Lung (tissue), 12 donors: ENCODE results near the gene FOXA3. TPM values are rescaled to one million over a fixed set of nuclear protein-coding genes. Genes with fewer than 3 reads are reported as not detected.

Source experiments
- ATAC-seq: fragments of 200-7000 bp; cut with Tn5 transposase; one replicate; pipeline ENCODE4 v1.9.1; 2020; ENCODE audit warnings: moderate number of reproducible peaks; ENCODE audit not compliant: insufficient read depth, low FRiP score
- DNase-seq, 3 donors: peaks; one replicate each; pipeline ENCODE4 v3.0.0-alpha.2; 2013 to 2017
- H3K27ac ChIP-seq, 2 donors: one replicate each; pipeline ENCODE4 v1.5.1; 2013; ENCODE audit warnings: mild to moderate bottlenecking in 2 of 2, moderate library complexity in 2 of 2, control low read depth in 1 of 2, inconsistent platforms in 1 of 2, low read depth in 1 of 2, low read length in 1 of 2
- H3K27me3 ChIP-seq, 3 donors: one replicate each; pipeline ENCODE4 v1.5.1; 2013; ENCODE audit warnings: low read length in 2 of 3; ENCODE audit not compliant: control insufficient read depth in 3 of 3, insufficient read depth in 3 of 3
- H3K36me3 ChIP-seq, 4 donors: one replicate each; pipeline ENCODE4 v1.5.1; 2013; ENCODE audit warnings: low read length in 4 of 4, mild to moderate bottlenecking in 1 of 4, moderate library complexity in 1 of 4; ENCODE audit not compliant: control insufficient read depth in 4 of 4, insufficient read depth in 4 of 4
- H3K4me1 ChIP-seq, 5 donors: one replicate each; pipeline ENCODE4 v1.5.1; 2013; ENCODE audit warnings: low read length in 5 of 5, mild to moderate bottlenecking in 2 of 5, moderate library complexity in 1 of 5; ENCODE audit not compliant: control insufficient read depth in 5 of 5, insufficient read depth in 5 of 5
- H3K4me3 ChIP-seq: one replicate; pipeline ENCODE4 v1.5.1; 2013; ENCODE audit warnings: mild to moderate bottlenecking, control low read depth, moderate library complexity
- H3K9ac ChIP-seq, 2 donors: one replicate each; pipeline ENCODE4 v1.5.1; 2013; ENCODE audit warnings: low read length in 2 of 2, control low read depth in 1 of 2; ENCODE audit not compliant: insufficient read depth in 1 of 2
- H3K9me3 ChIP-seq, 4 donors: one replicate each; pipeline ENCODE4 v1.5.1; 2013; ENCODE audit warnings: low read length in 3 of 4, mild to moderate bottlenecking in 1 of 4, moderate library complexity in 1 of 4; ENCODE audit not compliant: control insufficient read depth in 4 of 4, insufficient read depth in 3 of 4
- CTCF ChIP-seq: IDR thresholded peaks from 2 replicates; pipeline ENCODE4 v1.5.1; 2012; ENCODE audit warnings: mild to moderate bottlenecking; ENCODE audit errors: control extremely low read depth, extremely low read depth
- WGBS, 2 donors: extraction: QIAGEN DNeasy Blood & Tissue Kit; methylation state at CpG; one replicate each; pipeline ENCODE4 v1.1.7; 2013; 5-methylcytosine and 5-hydroxymethylcytosine counted together
- polyA plus RNA-seq, 2 donors: library from polyadenylated mRNA; stranded (reverse); fragments of 200-250 nt; gene quantifications; one replicate each; pipeline ENCODE4 v1.2.1, GENCODE V29; 2013
- total RNA-seq, 2 donors: library from RNA; depleted of rRNA in 1 of 2; stranded (reverse); fragments of >200 nt in 1 of 2; gene quantifications; one replicate each; pipeline ENCODE4 v1.2.1, GENCODE V29; 2014 to 2021
- donor health status: control.
- donor health status: control.
- donor health status: Bipolar disorder and iron deficiency.
- donor health status: healthy.
- donor health status: DM: yes; HTN: yes; CAD: no.

The FOXA3 gene
- total and polyA plus RNA-seq, 4 donors: 0.43 to 0.68 (median 0.51) TPM

GRCh38 chr19:45852145-45852750 lies 11.9 kb upstream of the FOXA3 start:
- Histone ChIP-seq H3K27me3 (no peaks in the 10 kb centered on the region), H3K4me1 (no peaks in the 10 kb centered on the region), H3K36me3 (peaks cover 23 to 50% (median 36%) of the 10 kb centered on the region in 4 donors), H3K27ac (peak overlapping the region in 1 of 2 donors; percentile 52), H3K9me3 (no peaks in the 10 kb centered on the region), H3K9ac (no peak overlapping the region), H3K4me3 (no peak overlapping the region)
- WGBS, 2 donors: 78 to 95% methylated on average over 10 of the region's 10 CpGs
- DNase-seq (no peak), ATAC-seq (no peak)
- no peak for TF ChIP-seq CTCF

GRCh38 chr19:45852983-45853382 lies 11.1 kb upstream of the FOXA3 start:
- Histone ChIP-seq H3K4me3 (no peak overlapping the region), H3K9me3 (no peaks in the 10 kb centered on the region), H3K9ac (no peak overlapping the region), H3K27ac (peak overlapping the region in 1 of 2 donors; percentile 23), H3K27me3 (no peaks in the 10 kb centered on the region), H3K36me3 (peaks cover 17 to 43% (median 29%) of the 10 kb centered on the region in 4 donors), H3K4me1 (no peaks in the 10 kb centered on the region)
- 67 to 83% methylated on average over 7 of the region's 7 CpGs for WGBS, 2 donors
- DNase-seq: peak in 2 of 3 donors; percentile 43 to 54
- ATAC-seq: peak; percentile 74
- TF ChIP-seq CTCF: no peak

GRCh38 chr19:45854167-45854778 lies 9.9 kb upstream of the FOXA3 start:
- 96 to 98% methylated on average over 16 of the region's 16 CpGs for WGBS, 2 donors

More at GRCh38 chr19:45854167-45854778, 9.9 kb upstream of the FOXA3 start:
- ATAC-seq: no peak
- no peak for TF ChIP-seq CTCF
- Histone ChIP-seq H3K9me3 (no peaks in the 10 kb centered on the region), H3K27ac (no peak overlapping the region), H3K27me3 (no peaks in the 10 kb centered on the region), H3K4me3 (no peak overlapping the region), H3K9ac (no peak overlapping the region), H3K4me1 (peaks cover 0 to 1% (median 0%) of the 10 kb centered on the region in 5 donors), H3K36me3 (peaks cover 13 to 42% (median 24%) of the 10 kb centered on the region in 4 donors)
- DNase-seq: no peak
